HG02588 (cell line): ENCODE results near the gene AGBL5.
"Not testable (repeated sequence)": the region's sequence is repeated elsewhere in the genome, so short reads cannot be mapped to it uniquely, and the experiment has no call there.

Experiments used
- ATAC-seq: cut with Tn5 transposase; IDR thresholded peaks from one replicate; pipeline ENCODE4 v1.9.1; 2021; ENCODE audit warnings: mild to moderate bottlenecking, moderate library complexity; ENCODE audit not compliant: unreplicated experiment

The AGBL5 gene

GRCh38 chr2:27110603-27111352 is 59.3 kb downstream of the AGBL5 start:
- ATAC-seq: not testable (repeated sequence)

- ATAC-seq: not testable (repeated sequence)
These were observed 60.1 kb downstream of the AGBL5 start for GRCh38 chr2:27111392-27112078.

GRCh38 chr2:27115519-27115918 is 64.1 kb downstream of the AGBL5 start:
- ATAC-seq: no peak

GRCh38 chr2:27117995-27118524 is 66.6 kb downstream of the AGBL5 start:
- no peak for ATAC-seq

GRCh38 chr2:27118525-27119329 is 67.3 kb downstream of the AGBL5 start, which contains the start of gene CGREF1:
Gene CGREF1, minus strand, starts transcription at chr2:27119128. Its CDS starts 14,762 bp downstream, at chr2:27104366.
- no peak for ATAC-seq

- ATAC-seq: not testable (repeated sequence)
These were observed 67.8 kb downstream of the AGBL5 start for GRCh38 chr2:27119330-27119670.
